G401 (cell line): ENCODE measurements around the gene IL1RAP. TPM values are rescaled to one million over a fixed set of nuclear protein-coding genes. Genes with fewer than 3 reads are reported as not detected.

ENCODE experiments used
- DNase-seq: peaks from one replicate; pipeline ENCODE4 v3.0.0-alpha.2; 2015; ENCODE audit warnings: low spot score
- in situ Hi-C: cut with HindIII; loops from 2 replicates; pipeline ENCODE4 v1.10.0; 2016; ENCODE audit warnings: low sequenced_read_pairs, mixed read lengths
- total RNA-seq: library from RNA; depleted of rRNA; stranded (reverse); fragments of >200 nt; shearing (Covaris generic); gene quantifications from 2 replicates; pipeline ENCODE4 v1.2.3, GENCODE V29; 2014

IL1RAP gene
- total RNA-seq, 1 experiment from 2014 or later = not detected

- DNase-seq = no peak
- in situ Hi-C loops = no loop called here
Observed at GRCh38 chr3:190562866-190563510, 49.1 kb downstream of the IL1RAP start.

- in situ Hi-C loops = no loop called here
- DNase-seq = no peak
Observed at GRCh38 chr3:190564175-190564574, 50.3 kb downstream of the IL1RAP start.

GRCh38 chr3:190566043-190566933 lies 52.4 kb downstream of the IL1RAP start:
- in situ Hi-C loops = no loop called here
- DNase-seq = peak; percentile 1

- DNase-seq = no peak
- in situ Hi-C loops = no loop called here
Observed at GRCh38 chr3:190568036-190568435, 54.2 kb downstream of the IL1RAP start.

- no peak for DNase-seq
- in situ Hi-C loops = no loop called here
Observed at GRCh38 chr3:190574473-190574872, 60.6 kb downstream of the IL1RAP start.

- in situ Hi-C loops = no loop called here
- no peak for DNase-seq
Observed at GRCh38 chr3:190575437-190576185, 61.7 kb downstream of the IL1RAP start.

- in situ Hi-C loops = no loop called here
- no peak for DNase-seq
Observed at GRCh38 chr3:190577225-190577624, 63.3 kb downstream of the IL1RAP start.

- in situ Hi-C loops = no loop called here
- DNase-seq = no peak
Observed at GRCh38 chr3:190579514-190580137, 65.7 kb downstream of the IL1RAP start.

GRCh38 chr3:190580417-190580816 lies 66.5 kb downstream of the IL1RAP start:
- in situ Hi-C loops = no loop called here
- no peak for DNase-seq

- DNase-seq = no peak
- in situ Hi-C loops = no loop called here
Observed at GRCh38 chr3:190581041-190581541, 67.2 kb downstream of the IL1RAP start.

- in situ Hi-C loops = no loop called here
- DNase-seq = no peak
Observed at GRCh38 chr3:190582667-190583066, 68.8 kb downstream of the IL1RAP start.

GRCh38 chr3:190585805-190586630 lies 72.1 kb downstream of the IL1RAP start:
- in situ Hi-C loops = no loop called here
- no peak for DNase-seq

- in situ Hi-C loops = no loop called here
- DNase-seq = no peak
Observed at GRCh38 chr3:190586631-190587011, 72.7 kb downstream of the IL1RAP start.

GRCh38 chr3:190588570-190588969 lies 74.7 kb downstream of the IL1RAP start:
- in situ Hi-C loops = no loop called here
- no peak for DNase-seq

- in situ Hi-C loops = no loop called here
Observed at GRCh38 chr3:190589326-190589725, 75.4 kb downstream of the IL1RAP start.

GRCh38 chr3:190591080-190591479 lies 77.2 kb downstream of the IL1RAP start:
- no peak for DNase-seq
- in situ Hi-C loops = no loop called here

More at GRCh38 chr3:190589326-190589725, 75.4 kb downstream of the IL1RAP start:
- DNase-seq = no peak

GRCh38 chr3:190593075-190593474 lies 79.2 kb downstream of the IL1RAP start:
- no peak for DNase-seq
- in situ Hi-C loops = no loop called here

- no peak for DNase-seq
- in situ Hi-C loops = no loop called here
Observed at GRCh38 chr3:190594171-190594570, 80.3 kb downstream of the IL1RAP start.
